Caco-2 (cell line): ENCODE data around the gene CACNA1C. TPM values are rescaled to one million over a fixed set of nuclear protein-coding genes. Genes with fewer than 3 reads are reported as not detected.

Experiments
- BruUV-seq: library from RNA; stranded (reverse); fragments of 400-500 nt; replicated peaks from 2 replicates; lab custom pipeline; 2021; lab: Mats Ljungman, UMichigan
- CTCF ChIA-PET: fragments of 300-600 bp; sonication (Branson Sonifier 250); formaldehyde crosslinking; loops from one replicate; lab custom pipeline; 2022; ENCODE audit warnings: antibody characterized with exemption; lab: Charles Lee
- POLR2A ChIA-PET: fragments of 300-600 bp; sonication (Branson Sonifier 250); formaldehyde crosslinking; loops from one replicate; lab custom pipeline; 2022; ENCODE audit warnings: antibody characterized with exemption; lab: Charles Lee
- DNase-seq, 2 experiments: peaks; one replicate each; pipeline versions ENCODE4 v3.0.0 to v3.0.0-alpha.2; 2020 to 2022
- H3K27me3 ChIP-seq: replicated peaks from 2 replicates; pipeline ENCODE4 v1.6.0; 2011; ENCODE audit warnings: low read length; ENCODE audit not compliant: control insufficient read depth, insufficient read depth
- H3K36me3 ChIP-seq: 2 replicates; pipeline ENCODE4 v1.5.1; 2011; ENCODE audit warnings: low read length; ENCODE audit not compliant: control insufficient read depth, insufficient read depth
- H3K4me1 ChIP-seq: fragments of 250-450 bp; sonication (Bioruptor Pico); 2 replicates; pipeline ENCODE4 v1.5.1; 2020; ENCODE audit warnings: mild to moderate bottlenecking
- H3K4me3 ChIP-seq: 2 replicates; pipeline ENCODE4 v1.5.1; 2011; ENCODE audit warnings: low read depth, mild to moderate bottlenecking, control low read depth, low read length
- H3K9me3 ChIP-seq: fragments of 250-450 bp; sonication (Bioruptor Pico); 2 replicates; pipeline ENCODE4 v1.5.1; 2020; ENCODE audit warnings: mild to moderate bottlenecking, moderate library complexity
- H3K27ac Mint-ChIP-seq: one replicate; pipeline ENCODE4 v1.8.0; 2022; ENCODE audit warnings: mixed read lengths; ENCODE audit not compliant: unreplicated experiment
- H3K27me3 Mint-ChIP-seq: one replicate; pipeline ENCODE4 v1.8.0; 2022; ENCODE audit warnings: mixed read lengths; ENCODE audit not compliant: insufficient read depth, unreplicated experiment
- H3K36me3 Mint-ChIP-seq: one replicate; pipeline ENCODE4 v1.8.0; 2022; ENCODE audit warnings: mild to moderate bottlenecking, mixed read lengths; ENCODE audit not compliant: insufficient read depth, unreplicated experiment
- H3K4me1 Mint-ChIP-seq: one replicate; pipeline ENCODE4 v1.8.0; 2022; ENCODE audit warnings: low read depth, mixed read lengths; ENCODE audit not compliant: unreplicated experiment
- H3K4me3 Mint-ChIP-seq: one replicate; pipeline ENCODE4 v1.8.0; 2022; ENCODE audit warnings: mild to moderate bottlenecking, moderate library complexity, mixed read lengths; ENCODE audit not compliant: unreplicated experiment
- H3K9me3 Mint-ChIP-seq: one replicate; pipeline ENCODE4 v1.8.0; 2022; ENCODE audit warnings: mixed read lengths; ENCODE audit not compliant: unreplicated experiment
- CTCF ChIP-seq, 2 experiments: fragments of 200-600 bp in 1 of 2; IDR thresholded peaks; 1 replicate in 1 of 2; 2 replicates in 1 of 2; pipeline versions ENCODE4 v1.5.1 to v1.8.0; 2011 to 2022; ENCODE audit warnings: antibody characterized with exemption in 1 of 2, control low read depth in 1 of 2, inconsistent platforms in 1 of 2, low read depth in 1 of 2, low read length in 1 of 2, mild to moderate bottlenecking in 1 of 2, moderate library complexity in 1 of 2; ENCODE audit not compliant: insufficient read depth in 1 of 2, severe bottlenecking in 1 of 2, unreplicated experiment in 1 of 2
- intact Hi-C: fragments of 100-400 bp; cut with micrococcal nuclease; formaldehyde crosslinking; loops from one replicate; pipeline ENCODE4 v1.10.0; 2022; ENCODE audit not compliant: unreplicated experiment
- total RNA-seq: library from RNA; stranded (reverse); gene quantifications from 2 replicates; pipeline ENCODE4 v1.2.3, GENCODE V29; 2022

CACNA1C gene
- total RNA-seq, 1 experiment from 2014 or later: not detected

- peaks cover 4% of the 10 kb centered on the region for H3K27me3 ChIP-seq
- TF ChIP-seq CTCF (IDR thresholded peaks at IDR 0.05; ENCODE audit: insufficient read depth in 1 of 2, low read depth in 1 of 2, low read length in 1 of 2, severe bottlenecking in 1 of 2, unreplicated experiment in 1 of 2): no peak
- no peaks in the 10 kb centered on the region for H3K4me1 ChIP-seq
- Mint-ChIP-seq H3K27ac (no peak overlapping the region), H3K4me1 (no peaks in the 10 kb centered on the region), H3K36me3 (no peaks in the 10 kb centered on the region), H3K27me3 (peaks cover 47% of the 10 kb centered on the region), H3K9me3 (no peaks in the 10 kb centered on the region), H3K4me3 (no peak overlapping the region)
- intact Hi-C loops: no loop called here
- no peaks in the 10 kb centered on the region for H3K36me3 ChIP-seq
- H3K4me3 ChIP-seq: no peak overlapping the region
- ChIA-PET POLR2A (no interaction called here), CTCF (no interaction called here)
- BruUV-seq: no TSS peak
- no peaks in the 10 kb centered on the region for H3K9me3 ChIP-seq
- no peak for DNase-seq
Measured at GRCh38 chr12:2531371-2531770, 478.6 kb downstream of the CACNA1C start.

GRCh38 chr12:2533036-2533435 is 480.2 kb downstream of the CACNA1C start:
- BruUV-seq: no TSS peak
- H3K4me1 Mint-ChIP-seq: no peaks in the 10 kb centered on the region
- TF ChIP-seq CTCF (IDR thresholded peaks at IDR 0.05; ENCODE audit: insufficient read depth in 1 of 2, low read depth in 1 of 2, low read length in 1 of 2, severe bottlenecking in 1 of 2, unreplicated experiment in 1 of 2): no peak

GRCh38 chr12:2535583-2536204 is 482.9 kb downstream of the CACNA1C start:
- Mint-ChIP-seq H3K27me3 (peaks cover 42% of the 10 kb centered on the region), H3K36me3 (no peaks in the 10 kb centered on the region), H3K4me3 (no peak overlapping the region), H3K4me1 (no peaks in the 10 kb centered on the region), H3K9me3 (no peaks in the 10 kb centered on the region), H3K27ac (no peak overlapping the region)
- BruUV-seq: no TSS peak
- TF ChIP-seq CTCF (IDR thresholded peaks at IDR 0.05; ENCODE audit: insufficient read depth in 1 of 2, low read depth in 1 of 2, low read length in 1 of 2, severe bottlenecking in 1 of 2, unreplicated experiment in 1 of 2): no peak
- intact Hi-C loops: no loop called here
- Histone ChIP-seq H3K4me1 (no peaks in the 10 kb centered on the region), H3K9me3 (no peaks in the 10 kb centered on the region), H3K27me3 (peaks cover 2% of the 10 kb centered on the region), H3K36me3 (no peaks in the 10 kb centered on the region), H3K4me3 (no peak overlapping the region)
- DNase-seq: no peak
- ChIA-PET POLR2A (no interaction called here), CTCF (no interaction called here)

More at GRCh38 chr12:2533036-2533435, 480.2 kb downstream of the CACNA1C start:
- ChIA-PET POLR2A (no interaction called here), CTCF (no interaction called here)
- Mint-ChIP-seq H3K27me3 (peaks cover 46% of the 10 kb centered on the region), H3K27ac (no peak overlapping the region), H3K36me3 (no peaks in the 10 kb centered on the region), H3K4me3 (no peak overlapping the region), H3K9me3 (no peaks in the 10 kb centered on the region)
- Histone ChIP-seq H3K36me3 (no peaks in the 10 kb centered on the region), H3K4me1 (no peaks in the 10 kb centered on the region), H3K4me3 (no peak overlapping the region), H3K27me3 (peaks cover 4% of the 10 kb centered on the region), H3K9me3 (no peaks in the 10 kb centered on the region)
- intact Hi-C loops: no loop called here
- DNase-seq: no peak
